8988T (cell line): ENCODE measurements around the gene HSPB6.
"Not testable (repeated sequence)": the region's sequence is repeated elsewhere in the genome, so short reads cannot be mapped to it uniquely, and the experiment has no call there.

Experiments used
- DNase-seq: peaks from one replicate; pipeline ENCODE4 v3.0.0; 2011

The HSPB6 gene

GRCh38 chr19:35785339-35785627 lies 28.5 kb upstream of the HSPB6 start:
- DNase-seq: no peak

- DNase-seq: peak; percentile 27
Measured at GRCh38 chr19:35784503-35785338, 27.9 kb upstream of the HSPB6 start.

- DNase-seq: peak; percentile 62
Measured at GRCh38 chr19:35783469-35784434, 26.9 kb upstream of the HSPB6 start.

GRCh38 chr19:35782589-35782988 lies 25.8 kb upstream of the HSPB6 start:
- DNase-seq: no peak

- no peak for DNase-seq
Measured at GRCh38 chr19:35781650-35782049, 24.8 kb upstream of the HSPB6 start.

GRCh38 chr19:35780717-35781116 lies 23.9 kb upstream of the HSPB6 start:
- no peak for DNase-seq

- DNase-seq: no peak
Measured at GRCh38 chr19:35780058-35780457, 23.2 kb upstream of the HSPB6 start.

GRCh38 chr19:35779033-35779432 lies 22.2 kb upstream of the HSPB6 start:
- DNase-seq: no peak

- no peak for DNase-seq
Measured at GRCh38 chr19:35777961-35778360, 21.1 kb upstream of the HSPB6 start.

- no peak for DNase-seq
Measured at GRCh38 chr19:35777086-35777841, 20.4 kb upstream of the HSPB6 start.

- no peak for DNase-seq
Measured at GRCh38 chr19:35776102-35776788, 19.4 kb upstream of the HSPB6 start.

- DNase-seq: peak; percentile 96
Measured at GRCh38 chr19:35775298-35776101, 18.7 kb upstream of the HSPB6 start, which contains the start of gene ARHGAP33. TSS of gene ARHGAP33 (plus strand) at chr19:35775564. CDS start at chr19:35775659, 95 bp downstream.

GRCh38 chr19:35775046-35775297 lies 18.1 kb upstream of the HSPB6 start:
- DNase-seq: no peak

- no peak for DNase-seq
Measured at GRCh38 chr19:35774274-35775045, 17.6 kb upstream of the HSPB6 start.

GRCh38 chr19:35773020-35773806 lies 16.4 kb upstream of the HSPB6 start:
- DNase-seq: no peak

- DNase-seq: not testable (repeated sequence)
Measured at GRCh38 chr19:35772362-35772761, 15.5 kb upstream of the HSPB6 start.

GRCh38 chr19:35768082-35768421 lies 11.2 kb upstream of the HSPB6 start:
- no peak for DNase-seq

- peak; percentile 13 for DNase-seq
Measured at GRCh38 chr19:35767288-35768081, 10.7 kb upstream of the HSPB6 start.

- DNase-seq: peak; percentile 15
Measured at GRCh38 chr19:35766571-35767104, 9.8 kb upstream of the HSPB6 start.
